Head of caudate nucleus (tissue), 42 donors: ENCODE results near the gene MYO1E.
A peak's percentile ranks its signal among the peaks of the same experiment; 100 is the strongest.
"Not testable (repeated sequence)": the region's sequence is repeated elsewhere in the genome, so short reads cannot be mapped to it uniquely, and the experiment has no call there.

Experiments used
- DNase-seq, 42 donors: peaks; one replicate each; pipeline versions ENCODE4 v3.0.0 to v3.0.0-alpha.2; 2020 to 2021; ENCODE audit warnings: mixed read lengths in 7 of 42
- intact Hi-C: fragments of 100-400 bp; cut with DNase I; formaldehyde crosslinking; loops from one replicate; pipeline ENCODE4 v1.15.0; 2022

Gene MYO1E

GRCh38 chr15:59143281-59143680 lies 229.4 kb downstream of the MYO1E start:
- intact Hi-C loops: loop anchor here (10.0 kb wide), 1 partner anchor 352 kb away; no protein-coding TSS in a partner anchor

GRCh38 chr15:59140422-59141226 lies 232.0 kb downstream of the MYO1E start:
- intact Hi-C loops: loop anchor here (10.0 kb wide), 1 partner anchor 354 kb away; no protein-coding TSS in a partner anchor
- DNase-seq: no peak

More at GRCh38 chr15:59143281-59143680, 229.4 kb downstream of the MYO1E start:
- no peak for DNase-seq

- DNase-seq: peak in 19 of 42 donors; percentile 9 to 51 (median 23)
- intact Hi-C loops: no loop called here
Observed at GRCh38 chr15:59138243-59138642, 234.4 kb downstream of the MYO1E start.

GRCh38 chr15:59137566-59137965 lies 235.1 kb downstream of the MYO1E start:
- intact Hi-C loops: no loop called here
- DNase-seq: no peak

- intact Hi-C loops: no loop called here
- DNase-seq: no peak
Observed at GRCh38 chr15:59133929-59134427, 238.7 kb downstream of the MYO1E start.

GRCh38 chr15:59131969-59132562 lies 240.6 kb downstream of the MYO1E start:
- DNase-seq: no peak
- intact Hi-C loops: no loop called here

- DNase-seq: no peak
- intact Hi-C loops: no loop called here
Observed at GRCh38 chr15:59131456-59131855, 241.2 kb downstream of the MYO1E start.

- DNase-seq, intact Hi-C loops: not testable (repeated sequence)
Observed at GRCh38 chr15:59127255-59127654, 245.4 kb downstream of the MYO1E start.

GRCh38 chr15:59125683-59126082 lies 247.0 kb downstream of the MYO1E start:
- intact Hi-C loops, DNase-seq: not testable (repeated sequence)

GRCh38 chr15:59124261-59124660 lies 248.4 kb downstream of the MYO1E start:
- intact Hi-C loops: no loop called here
- DNase-seq: no peak

- intact Hi-C loops: no loop called here
- no peak for DNase-seq
Observed at GRCh38 chr15:59120937-59121336, 251.7 kb downstream of the MYO1E start.

GRCh38 chr15:59119625-59120024 lies 253.0 kb downstream of the MYO1E start:
- no peak for DNase-seq
- intact Hi-C loops: no loop called here

GRCh38 chr15:59116771-59117170 lies 255.9 kb downstream of the MYO1E start:
- DNase-seq: no peak
- intact Hi-C loops: no loop called here

- intact Hi-C loops: no loop called here
Observed at GRCh38 chr15:59116141-59116540, 256.5 kb downstream of the MYO1E start.

GRCh38 chr15:59115047-59115446 lies 257.6 kb downstream of the MYO1E start:
- DNase-seq: no peak
- intact Hi-C loops: no loop called here

More at GRCh38 chr15:59116141-59116540, 256.5 kb downstream of the MYO1E start:
- DNase-seq: no peak

GRCh38 chr15:59111251-59111650 lies 261.4 kb downstream of the MYO1E start:
- intact Hi-C loops: no loop called here
- DNase-seq: no peak

GRCh38 chr15:59105854-59106253 lies 266.8 kb downstream of the MYO1E start:
- no peak for DNase-seq

GRCh38 chr15:59104912-59105732 lies 267.5 kb downstream of the MYO1E start, which contains the start of gene CCNB2:
TSS of gene CCNB2 (plus strand) at chr15:59105146. CDS start at chr15:59105269, 123 bp downstream.
- DNase-seq: peak; percentile 71 to 94 (median 87)
- intact Hi-C loops: no loop called here

More at GRCh38 chr15:59105854-59106253, 266.8 kb downstream of the MYO1E start:
- intact Hi-C loops: no loop called here

- peak in 16 of 42 donors; percentile 3 to 49 (median 20) for DNase-seq
- intact Hi-C loops: no loop called here
Observed at GRCh38 chr15:59104602-59104911, 268.1 kb downstream of the MYO1E start.
